K562 (cell line): ENCODE measurements around the gene PRDM1. TPM values are rescaled to one million over a fixed set of nuclear protein-coding genes. Genes with fewer than 3 reads are reported as not detected.
A peak's percentile ranks its signal among the peaks of the same experiment; 100 is the strongest.

Source experiments
- BRD9 ChIP-seq: fragments of 450-650 bp; IDR thresholded peaks from 2 replicates; pipeline ENCODE4 v1.6.1; 2018; ENCODE audit warnings: low read depth; ENCODE audit not compliant: partially characterized antibody
- CREB5 ChIP-seq: fragments of 250-450 bp; sonication (Bioruptor Pico); IDR thresholded peaks from 2 replicates; pipeline ENCODE4 v1.5.0; 2020; ENCODE audit warnings: mild to moderate bottlenecking
- DDX20 ChIP-seq: fragments of 450-650 bp; IDR thresholded peaks from 2 replicates; pipeline ENCODE4 v1.6.1; 2016; ENCODE audit warnings: missing genetic modification characterization, low read depth, mild to moderate bottlenecking, missing compliant biosample characterization, moderate library complexity
- FOS ChIP-seq: IDR thresholded peaks from 3 replicates; pipeline ENCODE4 v1.6.1; 2011; ENCODE audit not compliant: insufficient read length; ENCODE audit errors: extremely low read depth
- GABPB1 ChIP-seq: sonication (generic); formaldehyde crosslinking; IDR thresholded peaks from 2 replicates; pipeline ENCODE4 v1.8.0; 2022; ENCODE audit warnings: mild to moderate bottlenecking, missing genetic modification reagents
- MAFK ChIP-seq: IDR thresholded peaks from 2 replicates; pipeline ENCODE4 v1.6.1; 2011; ENCODE audit warnings: low read length, improper control_type of control experiment
- MBD2 ChIP-seq: sonication (generic); IDR thresholded peaks from 2 replicates; pipeline ENCODE4 v1.6.1; 2016; ENCODE audit warnings: low read depth, borderline replicate concordance
- NFE2 ChIP-seq: IDR thresholded peaks from 2 replicates; pipeline ENCODE4 v1.6.1; 2014; ENCODE audit warnings: antibody characterized with exemption, low read depth
- PREB ChIP-seq: sonication (generic); formaldehyde crosslinking; IDR thresholded peaks from 2 replicates; pipeline ENCODE4 v1.8.1; 2023; ENCODE audit warnings: mild to moderate bottlenecking, missing genetic modification reagents
- REST ChIP-seq, 2 experiments: fragments of 450-650 bp; formaldehyde crosslinking in 1 of 2; IDR thresholded peaks; 2 replicates each; pipeline versions ENCODE4 v1.4.0 to v1.6.1; 2014 to 2020; ENCODE audit warnings: mild to moderate bottlenecking in 2 of 2, borderline replicate concordance in 1 of 2, low read depth in 1 of 2
- SP1 ChIP-seq: sonication (generic); formaldehyde crosslinking; IDR thresholded peaks from 2 replicates; pipeline ENCODE4 v1.8.1; 2022; ENCODE audit warnings: mild to moderate bottlenecking, missing genetic modification reagents
- polyA plus RNA-seq, 8 experiments: library from polyadenylated mRNA; depleted of rRNA in 4 of 8; stranded (reverse) in 5 of 8; unstranded in 3 of 8; fragments of >200 nt; fragmentation: Nextera tagmentation in 2 of 8; fragmentation: Illumina TruSeq in 1 of 8; extraction: Ambion mirVana in 2 of 8; extraction: Trizol in 1 of 8; gene quantifications; 2 replicates each; pipeline versions ENCODE4 v1.2.1 to v1.2.3, GENCODE V29; 2011 to 2014; ENCODE audit warnings: inconsistent platforms in 1 of 8, missing spikeins in 1 of 8
- total RNA-seq, 7 experiments: library from RNA; depleted of rRNA in 6 of 7; stranded (reverse); fragments of >200 nt in 6 of 7; fragmentation: Illumina TruSeq in 2 of 7; extraction: Trizol in 2 of 7; gene quantifications; 2 replicates each; pipeline versions ENCODE4 v1.2.1 to v1.2.3, GENCODE V29; 2011 to 2021; ENCODE audit warnings: low replicate concordance in 1 of 7
- TF ChIP-seq, protein P1 (sequence below): fragments of 450-650 bp; IDR thresholded peaks from 2 replicates; pipeline ENCODE4 v1.6.1; 2017; ENCODE audit warnings: antibody characterized with exemption, mild to moderate bottlenecking

Gene PRDM1
- total and polyA plus RNA-seq, 9 of the 15 experiments (the other 6 are each of a cell fraction or from before 2014, with no cell fraction given) = 0.09 to 0.89 (median 0.27) TPM

GRCh38 chr6:106097411-106098231 is 11.5 kb downstream of the PRDM1 start (continued):
- TF ChIP-seq REST (IDR thresholded peaks at IDR 0.05; ENCODE audit: borderline replicate concordance) (no peak), REST (CRISPR knock-in tag; IDR thresholded peaks at IDR 0.05; ENCODE audit: low read depth) (no peak), MBD2 (no peak), FOS (no peak), GABPB1 (CRISPR knock-in tag) (0 out of 2 replicates have a peak, but pooled peaks have one; percentile 44), BRD9 (peak; percentile 41), MAFK (peak; percentile 50), DDX20 (no peak), PREB (no peak), CREB5 (CRISPR knock-in tag) (no peak), NFE2 (peak; percentile 93), SP1 (no peak)
- TF ChIP-seq, protein P1, sequence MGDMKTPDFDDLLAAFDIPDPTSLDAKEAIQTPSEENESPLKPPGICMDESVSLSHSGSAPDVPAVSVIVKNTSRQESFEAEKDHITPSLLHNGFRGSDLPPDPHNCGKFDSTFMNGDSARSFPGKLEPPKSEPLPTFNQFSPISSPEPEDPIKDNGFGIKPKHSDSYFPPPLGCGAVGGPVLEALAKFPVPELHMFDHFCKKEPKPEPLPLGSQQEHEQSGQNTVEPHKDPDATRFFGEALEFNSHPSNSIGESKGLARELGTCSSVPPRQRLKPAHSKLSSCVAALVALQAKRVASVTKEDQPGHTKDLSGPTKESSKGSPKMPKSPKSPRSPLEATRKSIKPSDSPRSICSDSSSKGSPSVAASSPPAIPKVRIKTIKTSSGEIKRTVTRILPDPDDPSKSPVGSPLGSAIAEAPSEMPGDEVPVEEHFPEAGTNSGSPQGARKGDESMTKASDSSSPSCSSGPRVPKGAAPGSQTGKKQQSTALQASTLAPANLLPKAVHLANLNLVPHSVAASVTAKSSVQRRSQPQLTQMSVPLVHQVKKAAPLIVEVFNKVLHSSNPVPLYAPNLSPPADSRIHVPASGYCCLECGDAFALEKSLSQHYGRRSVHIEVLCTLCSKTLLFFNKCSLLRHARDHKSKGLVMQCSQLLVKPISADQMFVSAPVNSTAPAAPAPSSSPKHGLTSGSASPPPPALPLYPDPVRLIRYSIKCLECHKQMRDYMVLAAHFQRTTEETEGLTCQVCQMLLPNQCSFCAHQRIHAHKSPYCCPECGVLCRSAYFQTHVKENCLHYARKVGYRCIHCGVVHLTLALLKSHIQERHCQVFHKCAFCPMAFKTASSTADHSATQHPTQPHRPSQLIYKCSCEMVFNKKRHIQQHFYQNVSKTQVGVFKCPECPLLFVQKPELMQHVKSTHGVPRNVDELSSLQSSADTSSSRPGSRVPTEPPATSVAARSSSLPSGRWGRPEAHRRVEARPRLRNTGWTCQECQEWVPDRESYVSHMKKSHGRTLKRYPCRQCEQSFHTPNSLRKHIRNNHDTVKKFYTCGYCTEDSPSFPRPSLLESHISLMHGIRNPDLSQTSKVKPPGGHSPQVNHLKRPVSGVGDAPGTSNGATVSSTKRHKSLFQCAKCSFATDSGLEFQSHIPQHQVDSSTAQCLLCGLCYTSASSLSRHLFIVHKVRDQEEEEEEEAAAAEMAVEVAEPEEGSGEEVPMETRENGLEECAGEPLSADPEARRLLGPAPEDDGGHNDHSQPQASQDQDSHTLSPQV = peak; percentile 37
